Vagina (tissue), 2 donors: ENCODE data around the gene CXorf49.
"Not testable (repeated sequence)": the region's sequence is repeated elsewhere in the genome, so short reads cannot be mapped to it uniquely, and the experiment has no call there.

Experiments used
- POLR2A ChIP-seq, 2 donors: fragments of 450-650 bp; IDR thresholded peaks; one replicate each; pipeline ENCODE4 v1.6.1; 2017; ENCODE audit warnings: antibody characterized with exemption in 2 of 2, mild to moderate bottlenecking in 2 of 2, moderate library complexity in 2 of 2
- POLR2AphosphoS5 ChIP-seq, 2 donors: sonication (generic); formaldehyde crosslinking; IDR thresholded peaks; one replicate each; pipeline ENCODE4 v1.9.0; 2017; ENCODE audit warnings: antibody characterized with exemption in 2 of 2, mild to moderate bottlenecking in 2 of 2, low read depth in 1 of 2; ENCODE audit not compliant: insufficient read depth in 1 of 2
- TF ChIP-seq, protein P1 (sequence below), 3 experiments: fragments of 450-650 bp in 2 of 3; fragments of 200-600 bp in 1 of 3; sonication (generic) in 1 of 3; IDR thresholded peaks; one replicate each; pipeline ENCODE4 v1.5.1; 2017 to 2019; ENCODE audit warnings: antibody characterized with exemption in 3 of 3, mild to moderate bottlenecking in 2 of 3, moderate library complexity in 2 of 3

DNA sequence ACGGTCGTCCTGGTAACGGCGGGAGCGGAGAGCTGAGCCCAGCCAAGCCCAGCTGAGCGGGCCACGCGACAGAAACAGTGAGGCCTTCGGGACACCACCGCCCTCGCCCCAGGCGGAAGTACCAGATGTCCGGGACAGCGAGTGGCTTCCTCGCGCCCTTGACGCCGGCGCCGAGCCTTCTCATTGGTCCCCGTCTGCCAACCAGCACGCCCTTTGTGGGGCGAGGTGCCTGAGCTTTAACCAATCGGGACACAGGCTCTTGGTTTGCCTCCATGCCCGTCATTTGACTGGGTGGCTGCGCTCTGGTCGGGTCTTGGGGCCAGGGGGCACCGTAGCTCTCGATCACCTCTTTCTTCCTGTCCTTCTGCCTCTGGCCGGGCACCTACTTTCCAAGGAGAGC, at the start of gene CXorf49:
- not testable (repeated sequence) for TF ChIP-seq POLR2AphosphoS5 (IDR thresholded peaks at IDR 0.05; ENCODE audit: insufficient read depth in 1 of 2, low read depth in 1 of 2); POLR2A (IDR thresholded peaks at IDR 0.05)
- TF ChIP-seq, protein P1, sequence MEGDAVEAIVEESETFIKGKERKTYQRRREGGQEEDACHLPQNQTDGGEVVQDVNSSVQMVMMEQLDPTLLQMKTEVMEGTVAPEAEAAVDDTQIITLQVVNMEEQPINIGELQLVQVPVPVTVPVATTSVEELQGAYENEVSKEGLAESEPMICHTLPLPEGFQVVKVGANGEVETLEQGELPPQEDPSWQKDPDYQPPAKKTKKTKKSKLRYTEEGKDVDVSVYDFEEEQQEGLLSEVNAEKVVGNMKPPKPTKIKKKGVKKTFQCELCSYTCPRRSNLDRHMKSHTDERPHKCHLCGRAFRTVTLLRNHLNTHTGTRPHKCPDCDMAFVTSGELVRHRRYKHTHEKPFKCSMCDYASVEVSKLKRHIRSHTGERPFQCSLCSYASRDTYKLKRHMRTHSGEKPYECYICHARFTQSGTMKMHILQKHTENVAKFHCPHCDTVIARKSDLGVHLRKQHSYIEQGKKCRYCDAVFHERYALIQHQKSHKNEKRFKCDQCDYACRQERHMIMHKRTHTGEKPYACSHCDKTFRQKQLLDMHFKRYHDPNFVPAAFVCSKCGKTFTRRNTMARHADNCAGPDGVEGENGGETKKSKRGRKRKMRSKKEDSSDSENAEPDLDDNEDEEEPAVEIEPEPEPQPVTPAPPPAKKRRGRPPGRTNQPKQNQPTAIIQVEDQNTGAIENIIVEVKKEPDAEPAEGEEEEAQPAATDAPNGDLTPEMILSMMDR (IDR thresholded peaks at IDR 0.05): not testable (repeated sequence)
